Measurements from ENCODE around the gene CDH15. TPM values are rescaled to one million over a fixed set of nuclear protein-coding genes. Genes with fewer than 3 reads are reported as not detected.

CDH15 gene
- total RNA-seq, 4 donors from 2014 or later: not detected

- H3K4me3 ChIP-seq (replicated peaks in 1 of 3): no peak overlapping the region
- H3K27ac ChIP-seq: no peak overlapping the region
- no peaks in the 10 kb centered on the region for H3K9me3 ChIP-seq
- H3K27me3 ChIP-seq: no peaks in the 10 kb centered on the region
- no peak for DNase-seq
- intact Hi-C loops (cut with DNase I): loop anchor here (10.0 kb wide), 1 partner anchor 230 kb away; no protein-coding TSS in a partner anchor
- WGBS, 2 donors: 42 to 87% methylated on average over 6 to 12 of the region's 14 CpGs
- H3K4me1 ChIP-seq: peaks cover 11 to 16% of the 10 kb centered on the region in 2 donors
- no peaks in the 10 kb centered on the region for H3K36me3 ChIP-seq
- TF ChIP-seq CTCF (IDR thresholded peaks at IDR 0.05) (no peak), POLR2A (IDR thresholded peaks at IDR 0.05) (no peak)
Measured at GRCh38 chr16:89174877-89175276, 3.3 kb downstream of the CDH15 start.

- Histone ChIP-seq H3K27me3 (no peaks in the 10 kb centered on the region), H3K9me3 (no peaks in the 10 kb centered on the region), H3K27ac (no peak overlapping the region), H3K36me3 (no peaks in the 10 kb centered on the region), H3K4me1 (peaks cover 9 to 14% of the 10 kb centered on the region in 2 donors), H3K4me3 (replicated peaks in 1 of 3) (no peak overlapping the region)
- 64 to 71% methylated on average over 7 to 10 of the region's 20 CpGs for WGBS, 2 donors
- TF ChIP-seq CTCF (IDR thresholded peaks at IDR 0.05) (no peak), POLR2A (IDR thresholded peaks at IDR 0.05) (no peak)
- no peak for DNase-seq
- intact Hi-C loops (cut with DNase I): loop anchor here (10.0 kb wide), 1 partner anchor 231 kb away; no protein-coding TSS in a partner anchor
Measured at GRCh38 chr16:89175280-89176146, 4.0 kb downstream of the CDH15 start.

GRCh38 chr16:89176147-89176690, 4.7 kb downstream of the CDH15 start:
- intact Hi-C loops (cut with DNase I): loop anchor here (10.0 kb wide), 1 partner anchor 231 kb away; no protein-coding TSS in a partner anchor
- WGBS, 2 donors: 83 to 94% methylated on average over 12 to 16 of the region's 27 CpGs
- H3K27ac ChIP-seq: no peak overlapping the region
- no peak overlapping the region for H3K4me3 ChIP-seq (replicated peaks in 1 of 3)
- H3K9me3 ChIP-seq: no peaks in the 10 kb centered on the region
- TF ChIP-seq POLR2A (IDR thresholded peaks at IDR 0.05): no peak
- TF ChIP-seq CTCF (IDR thresholded peaks at IDR 0.05): no peak
- no peak for DNase-seq
- H3K36me3 ChIP-seq: no peaks in the 10 kb centered on the region
- H3K27me3 ChIP-seq: no peaks in the 10 kb centered on the region
- H3K4me1 ChIP-seq: peaks cover 2 to 7% of the 10 kb centered on the region in 2 donors

GRCh38 chr16:89176717-89177116, 5.2 kb downstream of the CDH15 start:
- H3K27ac ChIP-seq: no peak overlapping the region
- H3K27me3 ChIP-seq: no peaks in the 10 kb centered on the region
- WGBS, 2 donors: 83 to 87% methylated on average over 4 to 7 of the region's 9 CpGs
- no peak for TF ChIP-seq CTCF (IDR thresholded peaks at IDR 0.05)
- TF ChIP-seq POLR2A (IDR thresholded peaks at IDR 0.05): no peak
- no peak for DNase-seq
- no peak overlapping the region for H3K4me3 ChIP-seq (replicated peaks in 1 of 3)
- intact Hi-C loops (cut with DNase I): loop anchor here (10.0 kb wide), 1 partner anchor 232 kb away; no protein-coding TSS in a partner anchor
- no peaks in the 10 kb centered on the region for H3K9me3 ChIP-seq
- H3K36me3 ChIP-seq: no peaks in the 10 kb centered on the region
- peaks cover 0 to 2% of the 10 kb centered on the region in 2 donors for H3K4me1 ChIP-seq

- Histone ChIP-seq H3K36me3 (no peaks in the 10 kb centered on the region), H3K4me1 (no peaks in the 10 kb centered on the region), H3K9me3 (no peaks in the 10 kb centered on the region), H3K27ac (no peak overlapping the region), H3K27me3 (no peaks in the 10 kb centered on the region), H3K4me3 (replicated peaks in 1 of 3) (no peak overlapping the region)
- intact Hi-C loops (cut with DNase I): loop anchor here (10.0 kb wide), 1 partner anchor 233 kb away; no protein-coding TSS in a partner anchor
- TF ChIP-seq POLR2A (IDR thresholded peaks at IDR 0.05) (no peak), CTCF (IDR thresholded peaks at IDR 0.05) (no peak)
- DNase-seq: no peak
- 75 to 77% methylated on average over 7 to 12 of the region's 12 CpGs for WGBS, 2 donors
Measured at GRCh38 chr16:89177501-89177900, 6.0 kb downstream of the CDH15 start.

Data from thyroid gland (tissue), 4 donors.